NCI-H128 (cell line): Measurements from ENCODE around the gene FABP3.

Source experiments
- DNase-seq: peaks from one replicate; lab custom pipeline; 2025; ENCODE audit not compliant: unreplicated experiment; lab: John Stamatoyannopoulos, UW

Gene FABP3

GRCh38 chr1:31373897-31374486 is 1.1 kb upstream of the FABP3 start:
- DNase-seq: no peak

GRCh38 chr1:31372751-31373055 is 173 bp downstream of the FABP3 start:
- no peak for DNase-seq

GRCh38 chr1:31372051-31372450 is 825 bp downstream of the FABP3 start:
- no peak for DNase-seq

- DNase-seq: no peak
These were observed 1.5 kb downstream of the FABP3 start for GRCh38 chr1:31371121-31371959.

GRCh38 chr1:31370565-31370964 is 2.3 kb downstream of the FABP3 start:
- no peak for DNase-seq

GRCh38 chr1:31370021-31370420 is 2.9 kb downstream of the FABP3 start:
- DNase-seq: no peak

GRCh38 chr1:31368611-31369107 is 4.2 kb downstream of the FABP3 start:
- no peak for DNase-seq

GRCh38 chr1:31366796-31367195 is 6.1 kb downstream of the FABP3 start:
- no peak for DNase-seq

GRCh38 chr1:31364561-31365250 is 8.2 kb downstream of the FABP3 start:
- no peak for DNase-seq

- DNase-seq: no peak
These were observed 10.8 kb downstream of the FABP3 start for GRCh38 chr1:31362032-31362431.

GRCh38 chr1:31361607-31362006 is 11.3 kb downstream of the FABP3 start:
- DNase-seq: no peak

GRCh38 chr1:31356427-31356826 is 16.4 kb downstream of the FABP3 start:
- no peak for DNase-seq

GRCh38 chr1:31354283-31354682 is 18.6 kb downstream of the FABP3 start:
- no peak for DNase-seq

GRCh38 chr1:31348449-31348848 is 24.4 kb downstream of the FABP3 start:
- no peak for DNase-seq

GRCh38 chr1:31346785-31347184 is 26.1 kb downstream of the FABP3 start:
- DNase-seq: no peak

GRCh38 chr1:31345635-31346034 is 27.2 kb downstream of the FABP3 start:
- no peak for DNase-seq

- DNase-seq: no peak
These were observed 28.4 kb downstream of the FABP3 start for GRCh38 chr1:31344503-31344902.

GRCh38 chr1:31336687-31337467 is 36.0 kb downstream of the FABP3 start:
- no peak for DNase-seq

GRCh38 chr1:31335007-31335406 is 37.9 kb downstream of the FABP3 start:
- no peak for DNase-seq

GRCh38 chr1:31327381-31327780 is 45.5 kb downstream of the FABP3 start:
- no peak for DNase-seq

GRCh38 chr1:31326461-31326860 is 46.4 kb downstream of the FABP3 start:
- DNase-seq: no peak
